GM21529 (cell line): ENCODE measurements around the gene ESRP2.

Experiments used
- ATAC-seq: cut with Tn5 transposase; IDR thresholded peaks from one replicate; pipeline ENCODE4 v1.9.1; 2021; ENCODE audit not compliant: unreplicated experiment

The ESRP2 gene

DNA sequence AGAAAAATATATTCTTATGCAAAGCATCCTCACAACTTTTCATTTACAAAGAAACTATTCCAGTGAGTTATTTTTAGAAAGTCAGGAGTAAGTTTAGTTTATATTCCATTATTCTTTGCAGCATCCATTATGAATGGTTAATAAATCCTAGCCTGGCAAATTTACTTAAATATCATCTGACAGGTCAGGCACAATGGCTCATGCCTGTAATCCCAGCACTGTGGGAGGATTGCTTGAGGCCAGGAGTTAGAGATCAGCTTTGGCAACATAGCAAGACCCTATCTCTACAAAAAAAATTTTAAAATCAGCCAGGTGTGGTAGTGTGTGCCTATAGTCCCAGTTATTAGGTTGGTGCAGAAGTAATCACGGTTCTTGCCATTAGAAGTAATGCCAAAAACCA lies 12.9 kb downstream of the ESRP2 start:
- no peak for ATAC-seq

DNA sequence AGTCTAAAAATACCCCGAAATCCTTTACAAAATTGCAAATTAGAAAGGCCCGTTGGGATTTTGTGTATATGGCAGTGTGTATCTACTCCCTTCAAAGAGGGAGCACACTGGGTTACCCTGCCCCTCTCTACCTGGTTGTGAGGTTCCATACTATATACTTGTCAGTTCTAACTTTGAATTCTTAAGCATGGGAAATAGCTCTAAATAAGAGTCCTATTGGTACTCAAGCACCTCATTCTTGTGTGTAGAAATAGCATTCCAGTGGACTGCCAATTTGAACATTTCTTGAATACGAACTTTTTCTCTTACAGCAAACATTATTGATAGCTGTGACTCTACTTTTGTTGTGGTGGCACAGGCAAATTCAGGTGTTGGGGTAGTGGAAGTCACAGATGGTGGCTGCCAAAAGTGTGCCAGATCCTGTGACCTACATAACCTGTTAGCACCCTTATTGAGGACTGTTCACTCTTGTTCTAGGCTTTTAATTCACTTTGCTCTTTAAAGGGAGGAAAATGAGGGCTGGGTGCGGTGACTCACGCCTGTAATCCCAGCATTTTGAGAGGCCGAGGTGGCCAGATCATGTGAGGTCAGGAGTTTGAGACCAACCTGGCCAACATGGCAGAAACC lies 16.1 kb downstream of the ESRP2 start:
- no peak for ATAC-seq

DNA sequence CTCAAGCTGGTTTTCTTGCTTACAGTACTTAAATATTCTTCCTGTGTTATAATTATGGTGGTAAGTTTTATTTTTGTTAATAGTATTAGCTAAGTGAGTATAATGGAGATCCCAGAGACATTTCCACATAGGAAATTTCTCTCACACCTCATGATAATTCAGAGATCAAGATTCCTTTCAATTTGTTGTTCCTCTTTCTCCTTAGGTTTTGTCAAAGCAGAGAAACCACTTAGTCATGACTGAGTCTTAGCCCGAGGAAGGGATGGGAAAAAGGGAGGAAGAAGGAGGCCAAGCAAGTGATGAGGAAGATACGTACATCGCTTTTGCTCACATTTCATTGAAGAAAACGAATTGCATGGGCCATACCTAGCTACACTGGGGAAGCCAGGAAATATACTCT lies 18.4 kb downstream of the ESRP2 start:
- no peak for ATAC-seq

DNA sequence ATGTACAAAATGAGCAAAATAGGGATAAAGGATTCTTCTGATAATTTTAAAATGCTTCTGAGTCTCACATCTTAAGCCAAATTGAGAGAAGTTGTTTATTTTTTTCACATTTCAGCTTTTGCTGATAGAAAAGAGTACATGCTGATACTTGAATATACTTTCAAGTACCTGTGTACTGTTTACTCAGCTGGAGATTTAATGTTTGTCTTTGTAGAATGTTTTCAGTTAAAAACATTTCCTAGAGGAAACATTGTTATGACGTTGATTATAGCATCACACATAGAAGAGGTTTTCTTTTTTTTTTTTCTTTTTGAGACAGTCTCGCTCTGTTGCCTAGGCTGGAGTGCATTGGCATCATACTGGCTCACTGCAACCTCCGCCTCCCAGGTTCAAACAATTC lies 19.7 kb downstream of the ESRP2 start:
- no peak for ATAC-seq

DNA sequence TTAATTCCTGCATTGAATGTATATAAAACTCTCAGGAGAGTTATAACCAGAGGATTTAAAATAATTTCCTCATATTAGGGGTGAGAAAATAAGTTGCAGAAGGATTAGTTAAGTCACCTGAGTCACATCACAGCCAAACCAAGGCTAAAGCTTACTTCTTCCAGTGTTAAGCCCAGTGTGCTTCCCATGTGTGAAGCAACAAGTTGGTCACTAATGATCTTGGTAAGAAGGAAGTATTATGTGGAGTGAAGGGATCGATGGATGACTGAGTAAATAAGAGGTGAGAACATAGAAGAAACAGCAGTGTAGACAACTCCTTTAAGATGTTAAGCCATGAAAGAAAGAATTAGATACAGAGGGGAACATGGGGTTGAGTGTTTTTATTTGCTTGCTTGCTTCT lies 20.6 kb downstream of the ESRP2 start:
- ATAC-seq, result no peak

DNA sequence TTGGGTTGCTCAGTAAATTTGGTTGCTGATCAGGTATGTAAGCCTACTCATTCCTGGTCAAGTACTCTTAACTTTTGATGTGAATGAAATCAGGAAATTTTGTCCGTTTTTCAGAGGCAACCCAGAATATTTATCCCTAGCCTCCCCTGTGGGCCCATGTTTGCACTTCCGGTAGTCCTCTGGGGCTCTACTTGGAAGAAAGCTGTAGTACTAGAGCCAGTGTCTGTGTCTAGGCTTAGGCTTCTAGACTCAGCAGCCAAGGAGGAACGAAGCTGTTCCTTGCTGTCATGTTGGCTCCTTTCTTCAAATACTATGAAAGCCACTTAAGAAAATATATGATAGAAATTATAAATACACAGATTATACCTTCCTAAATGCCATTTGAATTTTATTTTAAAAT lies 21.2 kb downstream of the ESRP2 start:
- ATAC-seq, result no peak

DNA sequence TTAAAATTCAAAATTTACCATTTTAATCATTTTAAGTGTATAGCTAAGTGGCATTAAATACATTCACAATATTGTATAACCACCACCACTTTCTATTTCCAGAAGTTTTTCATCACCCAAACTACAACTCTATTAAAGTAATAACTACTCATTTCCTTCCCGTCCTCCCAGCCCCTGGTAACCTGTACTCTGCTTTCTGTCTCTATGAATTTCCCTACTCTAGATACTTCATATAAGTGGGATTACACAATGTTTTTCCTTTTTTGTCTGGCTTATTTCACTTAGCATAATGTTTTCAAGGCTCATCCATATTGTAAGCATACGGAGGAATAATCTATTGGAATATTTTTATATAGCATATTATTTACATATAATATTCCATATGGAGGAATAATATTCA lies 29.7 kb downstream of the ESRP2 start:
- ATAC-seq, result no peak

DNA sequence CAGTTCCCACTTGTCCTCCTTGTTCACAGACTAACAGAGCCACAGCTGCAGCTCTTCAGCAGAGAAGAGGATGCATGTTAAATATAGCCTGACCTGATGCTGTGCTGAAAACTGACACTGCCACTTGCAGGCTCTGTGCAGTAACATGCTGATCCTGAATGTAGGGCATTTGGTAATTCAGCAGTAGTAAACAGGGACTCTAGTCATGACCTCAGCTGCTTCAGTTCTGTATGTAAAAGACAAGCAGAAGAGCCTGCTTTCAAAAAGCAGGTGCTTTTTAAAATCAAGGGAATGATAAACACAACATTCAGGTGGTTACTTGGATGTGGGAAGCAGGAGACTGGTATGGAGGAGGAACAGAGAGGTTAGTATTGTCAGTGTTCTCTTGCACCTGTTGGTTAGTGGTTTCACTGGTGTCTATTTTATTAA lies 33.8 kb downstream of the ESRP2 start:
- no peak for ATAC-seq

DNA sequence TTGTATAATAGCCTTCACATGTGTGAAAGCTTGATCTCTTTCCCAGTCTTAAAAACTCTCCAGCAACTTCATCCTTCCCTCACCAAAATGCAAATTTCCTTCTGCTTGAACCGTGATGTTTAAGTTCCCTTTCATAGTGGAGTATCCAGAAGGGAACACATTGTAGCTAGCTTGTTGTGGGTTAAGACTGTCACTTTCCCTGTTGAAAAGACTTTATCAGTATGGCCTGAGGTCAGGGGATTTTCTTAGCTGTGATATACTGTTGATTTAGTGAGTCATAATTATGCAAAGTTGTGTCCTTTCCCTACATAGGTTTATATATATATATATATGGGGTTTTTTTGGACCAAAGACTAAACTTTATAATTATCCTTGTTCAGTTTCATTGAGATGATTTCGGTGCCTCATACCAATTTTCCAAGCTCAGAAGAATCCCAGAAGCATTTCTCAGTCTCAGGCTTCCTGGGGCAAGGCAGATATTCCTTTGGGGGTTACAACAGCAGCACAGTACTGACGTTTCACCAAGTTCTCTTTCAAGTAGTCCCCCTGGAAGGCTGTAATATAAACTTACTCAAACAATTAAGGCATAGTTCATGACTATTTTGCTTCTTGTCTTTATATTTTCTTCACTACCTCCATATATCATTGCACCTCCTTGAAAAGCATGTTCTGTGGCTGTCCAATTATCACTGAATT lies 35.7 kb downstream of the ESRP2 start:
- ATAC-seq, result no peak

DNA sequence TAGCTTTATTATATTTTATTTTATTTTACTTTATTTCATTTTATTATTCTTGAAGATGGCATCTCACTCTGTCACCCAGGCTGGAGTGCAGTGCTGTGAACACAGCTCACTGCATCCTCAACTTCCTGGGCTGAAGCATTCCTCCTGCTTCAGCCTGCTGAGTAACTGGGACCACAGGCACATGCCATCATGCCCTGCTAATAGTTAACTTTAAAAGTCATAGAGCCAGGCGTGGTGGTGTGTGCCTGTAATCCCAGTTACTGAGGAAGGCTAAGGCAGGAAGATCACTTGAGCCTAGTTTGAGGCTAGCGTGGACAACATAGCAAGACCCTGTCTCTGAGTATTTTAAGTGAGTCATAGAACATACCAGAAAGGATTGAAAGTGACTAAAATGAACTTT lies 38.7 kb downstream of the ESRP2 start:
- no peak for ATAC-seq

DNA sequence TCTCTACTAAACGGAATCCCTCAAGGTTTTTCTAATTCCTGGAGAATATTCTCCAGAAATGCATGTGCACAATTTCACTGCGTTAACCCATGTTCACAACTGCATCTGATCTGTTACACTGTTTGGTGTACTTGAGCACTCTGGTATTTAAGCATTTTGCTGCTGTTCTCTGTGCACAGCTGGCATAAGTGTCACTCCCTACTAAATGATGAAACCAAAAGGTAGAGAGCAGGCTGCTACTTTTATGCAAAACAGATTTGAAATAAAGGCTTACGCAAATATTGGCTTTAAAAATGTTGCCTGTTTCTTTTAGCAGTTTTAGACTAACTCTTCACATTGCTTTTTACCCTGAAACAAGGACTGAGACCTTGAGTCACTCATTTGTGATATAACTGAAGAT lies 41.7 kb downstream of the ESRP2 start:
- ATAC-seq, result no peak

DNA sequence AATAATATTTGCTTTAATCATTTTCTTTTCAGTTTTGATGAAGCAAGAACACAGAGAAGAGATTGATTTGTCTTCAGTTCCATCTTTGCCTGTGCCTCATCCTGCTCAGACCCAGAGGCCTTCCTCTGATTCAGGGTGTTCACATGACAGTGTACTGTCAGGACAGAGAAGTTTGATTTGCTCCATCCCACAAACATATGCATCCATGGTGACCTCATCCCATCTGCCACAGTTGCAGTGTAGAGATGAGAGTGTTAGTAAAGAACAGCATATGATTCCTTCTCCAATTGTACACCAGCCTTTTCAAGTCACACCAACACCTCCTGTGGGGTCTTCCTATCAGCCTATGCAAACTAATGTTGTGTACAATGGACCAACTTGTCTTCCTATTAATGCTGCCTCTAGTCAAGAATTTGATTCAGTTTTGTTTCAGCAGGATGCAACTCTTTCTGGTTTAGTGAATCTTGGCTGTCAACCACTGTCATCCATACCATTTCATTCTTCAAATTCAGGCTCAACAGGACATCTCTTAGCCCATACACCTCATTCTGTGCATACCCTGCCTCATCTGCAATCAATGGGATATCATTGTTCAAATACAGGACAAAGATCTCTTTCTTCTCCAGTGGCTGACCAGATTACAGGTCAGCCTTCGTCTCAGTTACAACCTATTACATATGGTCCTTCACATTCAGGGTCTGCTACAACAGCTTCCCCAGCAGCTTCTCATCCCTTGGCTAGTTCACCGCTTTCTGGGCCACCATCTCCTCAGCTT lies 45.0 kb downstream of the ESRP2 start:
- no peak for ATAC-seq

DNA sequence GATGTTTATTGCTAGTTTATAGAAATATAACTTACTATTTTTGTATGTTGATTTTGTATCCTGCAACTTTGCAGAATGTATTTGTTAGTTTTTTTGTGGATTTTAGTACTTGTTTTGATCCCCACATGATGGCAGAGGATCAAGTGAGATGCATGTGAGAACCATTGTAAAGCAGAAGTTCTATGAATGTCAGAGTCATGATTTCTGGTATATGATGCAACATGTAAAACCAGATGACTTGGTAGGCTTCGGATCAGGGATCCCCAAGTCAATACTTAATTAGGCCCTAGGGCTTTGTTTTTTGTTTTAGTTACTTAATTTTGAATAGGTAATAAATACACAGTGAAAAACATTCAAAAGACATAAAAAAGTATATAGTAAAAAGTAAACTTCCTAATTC lies 45.8 kb downstream of the ESRP2 start:
- no peak for ATAC-seq

DNA sequence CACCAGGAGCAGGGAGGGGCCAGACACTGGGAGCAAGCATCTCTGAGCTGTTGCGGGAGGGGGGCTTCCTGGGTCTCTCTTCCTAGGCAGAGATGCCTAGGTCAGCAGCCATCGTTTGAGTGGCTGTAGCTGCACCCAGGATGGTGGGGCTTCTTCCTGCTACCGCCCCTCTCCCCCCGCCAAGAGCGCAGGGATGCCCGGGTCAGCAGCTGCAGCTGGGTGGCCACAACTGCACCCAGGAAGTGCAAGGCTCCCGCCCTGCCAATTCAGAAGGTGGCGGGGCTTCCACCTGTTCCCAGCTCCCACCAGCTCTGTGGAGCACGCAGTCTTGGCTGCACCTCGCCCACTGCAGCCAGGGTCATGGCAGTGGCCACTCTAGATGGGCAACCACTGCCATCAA lies 47.8 kb downstream of the ESRP2 start:
- no peak for ATAC-seq

DNA sequence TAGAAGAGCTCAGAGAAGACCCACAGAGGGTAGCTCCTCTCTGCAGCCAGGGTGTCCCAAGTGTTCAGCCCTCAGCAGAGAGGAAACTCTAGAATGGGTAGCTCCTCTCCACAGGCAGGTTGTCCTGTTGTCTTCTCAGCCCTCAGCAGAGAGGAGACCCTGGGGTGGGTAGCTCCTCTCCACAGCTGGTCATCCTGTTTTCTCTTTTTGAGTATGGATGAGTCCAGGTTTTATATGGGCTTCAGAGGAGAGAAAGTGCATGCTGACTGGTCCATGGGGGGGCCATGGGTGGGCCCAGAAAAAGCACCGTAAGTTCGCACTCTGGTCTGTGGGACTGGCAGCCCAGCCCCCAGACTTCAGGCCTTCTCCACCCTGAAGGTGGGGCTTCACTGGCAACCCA lies 48.4 kb downstream of the ESRP2 start:
- no peak for ATAC-seq

DNA sequence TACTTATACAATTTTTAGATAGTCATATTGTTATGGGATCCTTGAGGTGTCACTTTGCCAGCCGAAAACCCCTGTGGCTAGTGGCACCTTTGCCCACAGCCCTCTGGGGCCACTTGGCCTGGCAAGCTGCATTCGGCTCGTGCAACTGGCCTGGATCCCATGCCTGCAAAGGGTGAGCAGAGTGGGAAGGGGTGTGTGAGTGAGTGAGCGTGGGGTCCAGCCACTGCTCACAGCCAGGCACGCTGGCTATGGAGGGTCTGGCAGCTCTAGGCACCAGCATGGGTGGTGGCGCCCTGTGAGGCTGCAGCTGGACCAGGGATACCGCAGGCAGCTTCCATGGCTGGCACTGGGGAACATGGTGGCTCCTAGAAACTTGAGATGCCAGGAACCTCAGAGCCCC lies 49.0 kb downstream of the ESRP2 start:
- no peak for ATAC-seq

DNA sequence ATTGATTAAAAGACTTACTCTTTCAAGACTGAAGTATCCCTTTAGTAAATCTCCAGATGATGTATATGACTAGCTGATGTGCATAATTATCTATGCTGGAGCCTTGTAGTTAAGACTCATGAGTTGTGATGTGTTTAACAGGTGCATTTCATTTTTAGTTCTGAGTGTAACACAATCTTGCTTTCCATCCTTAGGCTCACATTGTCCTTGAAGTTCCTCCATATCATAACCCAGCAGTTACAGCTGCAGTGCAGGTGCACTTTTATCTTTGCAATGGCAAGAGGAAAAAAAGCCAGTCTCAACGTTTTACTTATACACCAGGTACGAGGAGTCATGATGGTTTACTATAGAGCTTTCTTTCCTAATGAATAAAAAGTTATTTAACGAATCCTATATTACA lies 52.9 kb downstream of the ESRP2 start:
- ATAC-seq, result no peak

DNA sequence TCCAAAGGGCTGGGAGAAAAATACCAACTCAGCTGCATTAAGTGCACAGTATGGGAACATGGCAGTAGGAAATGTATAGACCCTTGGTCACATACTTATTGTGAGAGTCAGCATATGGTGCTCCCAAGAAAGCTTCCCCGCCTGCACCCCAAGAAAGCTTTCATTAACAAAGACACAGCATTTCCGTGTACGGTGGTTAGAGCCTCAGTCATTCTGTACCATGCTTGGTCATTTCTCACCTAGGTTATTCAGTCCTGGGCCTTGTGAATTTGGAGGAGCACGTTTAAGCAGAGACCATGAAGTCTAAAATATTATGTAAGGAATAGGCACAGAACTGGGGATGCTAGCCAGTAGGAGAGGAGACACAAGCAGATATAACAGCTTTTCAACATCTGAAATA lies 56.1 kb downstream of the ESRP2 start:
- no peak for ATAC-seq

DNA sequence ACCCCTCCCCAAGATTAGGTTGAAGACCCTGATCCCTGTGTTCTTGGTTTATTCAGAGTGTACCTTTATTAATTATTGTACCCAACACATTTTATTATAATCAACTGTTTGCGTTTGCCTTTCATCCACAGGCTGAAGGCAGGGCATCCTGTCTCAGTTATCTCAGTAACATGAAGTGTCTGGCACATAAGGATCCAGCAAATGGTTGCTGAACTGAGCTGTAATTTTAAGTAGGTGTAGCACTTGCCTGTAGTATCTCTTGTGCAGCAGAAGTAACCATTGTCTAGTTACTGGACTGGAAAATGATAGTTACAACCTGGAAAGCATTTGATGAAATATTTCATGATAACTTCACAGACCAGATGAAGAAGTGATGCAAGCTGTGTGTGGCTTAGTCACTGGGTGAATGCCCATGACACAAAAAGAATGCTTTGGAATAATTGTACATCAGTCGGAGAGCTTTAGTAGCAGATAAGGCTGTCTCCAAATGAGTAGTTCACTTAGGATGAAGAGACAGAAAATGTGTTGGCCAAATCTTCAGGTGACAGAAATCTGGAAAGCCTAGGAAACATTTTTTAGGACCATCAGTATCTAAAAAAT lies 56.6 kb downstream of the ESRP2 start:
- ATAC-seq, result no peak
